Ovary (tissue), 9 donors: ENCODE data around the gene C6orf62. TPM values are rescaled to one million over a fixed set of nuclear protein-coding genes. Genes with fewer than 3 reads are reported as not detected.
"Not testable (repeated sequence)": the region's sequence is repeated elsewhere in the genome, so short reads cannot be mapped to it uniquely, and the experiment has no call there.

Experiments
- DNase-seq, 5 donors: peaks; one replicate each; pipeline ENCODE4 v3.0.0-alpha.2; 2019 to 2020
- H3K27ac ChIP-seq, 2 donors: fragments of 200-600 bp; one replicate each; pipeline versions ENCODE4 v1.5.1 to v1.8.0; 2019 to 2022
- H3K27me3 ChIP-seq: fragments of 200-600 bp; one replicate; pipeline ENCODE4 v1.8.0; 2022
- H3K36me3 ChIP-seq: fragments of 200-600 bp; sonication (generic); one replicate; pipeline ENCODE4 v1.5.1; 2019
- H3K4me1 ChIP-seq: one replicate; pipeline ENCODE4 v1.8.1; 2013; ENCODE audit warnings: mild to moderate bottlenecking, moderate library complexity; ENCODE audit not compliant: insufficient read depth
- H3K4me3 ChIP-seq: fragments of 200-600 bp; sonication (generic); one replicate; pipeline ENCODE4 v1.5.1; 2017
- H3K9me3 ChIP-seq, 2 donors: fragments of 200-600 bp in 1 of 2; sonication (generic) in 1 of 2; one replicate each; pipeline versions ENCODE4 v1.5.1 to v1.8.1; 2013 to 2019; ENCODE audit warnings: mild to moderate bottlenecking in 1 of 2, moderate library complexity in 1 of 2
- EP300 ChIP-seq: sonication (generic); formaldehyde crosslinking; IDR thresholded peaks from one replicate; pipeline ENCODE4 v1.6.1; 2017; ENCODE audit warnings: antibody characterized with exemption
- POLR2A ChIP-seq: fragments of 450-650 bp; IDR thresholded peaks from one replicate; pipeline ENCODE4 v1.6.1; 2017; ENCODE audit warnings: antibody characterized with exemption, mild to moderate bottlenecking, moderate library complexity
- WGBS, 3 donors: extraction: QIAGEN DNeasy Blood & Tissue Kit in 1 of 3; methylation state at CpG; one replicate each; pipeline versions ENCODE4 v1.1.5 to v1.1.7; 2013 to 2017; 5-methylcytosine and 5-hydroxymethylcytosine counted together
- intact Hi-C, 4 donors: fragments of 100-400 bp; cut with DNase I; formaldehyde crosslinking; loops; one replicate each; pipeline versions ENCODE4 v1.11.0 to v1.15.1; 2022 to 2023
- polyA plus RNA-seq, 2 donors: library from polyadenylated mRNA; stranded (reverse); fragments of 200-250 nt in 1 of 2; fragments of 350-450 nt in 1 of 2; fragmentation: Illumina TruSeq in 1 of 2; extraction: RNeasy Lipid Tissue Mini Kit (QIAGEN cat#74804) in 1 of 2; gene quantifications; one replicate each; pipeline ENCODE4 v1.2.3, GENCODE V29; 2013 to 2014
- total RNA-seq, 7 donors: library from RNA; depleted of rRNA in 2 of 7; stranded (reverse); fragments of >200 nt in 2 of 7; fragmentation: NEBNext Ultra II Directional in 3 of 7; extraction: Animal tissue kit (Norgen Biotek cat#: 25700) in 3 of 7; gene quantifications; one replicate each; pipeline versions ENCODE4 v1.1.0 to v1.2.4, GENCODE V29; 2016 to 2023
- TF ChIP-seq, protein P1 (sequence below), 3 donors: fragments of 450-650 bp in 2 of 3; fragments of 200-600 bp in 1 of 3; IDR thresholded peaks; one replicate each; pipeline versions ENCODE4 v1.5.1 to v1.8.0; 2016 to 2022; ENCODE audit warnings: antibody characterized with exemption in 3 of 3, mild to moderate bottlenecking in 1 of 3
- donor health status: DM: no; HTN: no; CAD: no; lungs with moderate emphysema.
- donor health status: DM: no; HTN: no; CAD: no.
- donor health status: Bipolar disorder and iron deficiency.
- donor health status: DM: yes; HTN: yes; CAD: no.
- donor health status: DM: no; HTN: no; CAD: no.
- donor health status: DM: yes; HTN: yes; CAD: no.

The C6orf62 gene
- total and polyA plus RNA-seq, 9 donors, result 40.6 to 101 (median 76.0) TPM

DNA sequence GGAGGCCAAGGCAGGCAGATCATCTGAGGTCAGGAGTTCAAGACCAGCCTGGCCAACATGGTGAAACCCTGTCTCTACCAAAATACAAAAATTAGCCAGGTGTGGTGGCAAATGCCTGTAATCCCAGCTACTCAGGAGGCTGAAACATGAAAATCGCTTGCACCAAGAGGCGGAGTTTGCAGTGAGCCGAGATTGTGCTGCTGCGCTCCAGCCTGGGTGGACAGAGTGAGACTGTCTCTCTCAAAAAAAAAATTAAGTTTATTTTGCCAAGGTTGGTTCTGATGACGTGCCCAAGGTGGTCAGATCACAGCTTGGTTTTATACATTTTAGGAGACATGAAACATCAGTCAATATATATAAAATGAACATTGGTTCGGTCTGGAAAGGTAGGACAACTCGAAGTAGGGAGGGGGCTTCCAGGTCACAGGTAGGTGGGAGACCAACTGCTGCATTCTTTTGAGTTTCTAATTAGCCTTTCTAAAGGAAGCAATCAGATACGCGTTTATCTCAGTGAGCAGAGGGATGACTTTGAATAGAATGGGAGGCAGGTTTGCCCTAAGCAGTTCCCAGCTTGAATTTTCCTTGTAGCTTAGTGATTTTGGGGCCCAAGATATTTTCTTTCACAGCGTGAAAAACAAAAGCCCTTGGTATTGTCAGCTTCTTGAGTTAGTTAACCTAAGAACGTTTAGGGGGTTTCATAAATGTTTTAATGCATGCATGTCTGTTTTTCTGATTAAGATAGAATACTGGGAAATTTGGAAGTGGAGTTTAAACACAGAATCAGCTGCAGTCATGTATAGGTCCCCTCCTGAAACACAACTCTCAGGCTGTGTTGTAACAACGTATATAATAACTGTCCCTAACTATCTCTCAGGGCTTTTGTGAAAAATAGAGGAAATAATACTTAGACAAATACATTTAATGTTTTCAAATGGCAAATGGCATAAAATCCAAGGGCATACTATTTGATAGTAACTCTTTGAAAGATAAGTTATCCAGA is 35.4 kb downstream of the C6orf62 start:
- no peaks in the 10 kb centered on the region for H3K4me1 ChIP-seq
- no peak for DNase-seq
- intact Hi-C loops, result no loop called here
- no peaks in the 10 kb centered on the region for H3K9me3 ChIP-seq
- H3K27me3 ChIP-seq, result no peaks in the 10 kb centered on the region
- WGBS, 3 donors, result 70 to 77% (median 74%) methylated on average over 12 of the region's 12 CpGs
- no peak overlapping the region for H3K27ac ChIP-seq
- no peak for TF ChIP-seq POLR2A
- no peak for TF ChIP-seq EP300
- TF ChIP-seq, protein P1, sequence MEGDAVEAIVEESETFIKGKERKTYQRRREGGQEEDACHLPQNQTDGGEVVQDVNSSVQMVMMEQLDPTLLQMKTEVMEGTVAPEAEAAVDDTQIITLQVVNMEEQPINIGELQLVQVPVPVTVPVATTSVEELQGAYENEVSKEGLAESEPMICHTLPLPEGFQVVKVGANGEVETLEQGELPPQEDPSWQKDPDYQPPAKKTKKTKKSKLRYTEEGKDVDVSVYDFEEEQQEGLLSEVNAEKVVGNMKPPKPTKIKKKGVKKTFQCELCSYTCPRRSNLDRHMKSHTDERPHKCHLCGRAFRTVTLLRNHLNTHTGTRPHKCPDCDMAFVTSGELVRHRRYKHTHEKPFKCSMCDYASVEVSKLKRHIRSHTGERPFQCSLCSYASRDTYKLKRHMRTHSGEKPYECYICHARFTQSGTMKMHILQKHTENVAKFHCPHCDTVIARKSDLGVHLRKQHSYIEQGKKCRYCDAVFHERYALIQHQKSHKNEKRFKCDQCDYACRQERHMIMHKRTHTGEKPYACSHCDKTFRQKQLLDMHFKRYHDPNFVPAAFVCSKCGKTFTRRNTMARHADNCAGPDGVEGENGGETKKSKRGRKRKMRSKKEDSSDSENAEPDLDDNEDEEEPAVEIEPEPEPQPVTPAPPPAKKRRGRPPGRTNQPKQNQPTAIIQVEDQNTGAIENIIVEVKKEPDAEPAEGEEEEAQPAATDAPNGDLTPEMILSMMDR (IDR thresholded peaks at IDR 0.05), result no peak
- no peaks in the 10 kb centered on the region for H3K36me3 ChIP-seq
- no peak overlapping the region for H3K4me3 ChIP-seq

DNA sequence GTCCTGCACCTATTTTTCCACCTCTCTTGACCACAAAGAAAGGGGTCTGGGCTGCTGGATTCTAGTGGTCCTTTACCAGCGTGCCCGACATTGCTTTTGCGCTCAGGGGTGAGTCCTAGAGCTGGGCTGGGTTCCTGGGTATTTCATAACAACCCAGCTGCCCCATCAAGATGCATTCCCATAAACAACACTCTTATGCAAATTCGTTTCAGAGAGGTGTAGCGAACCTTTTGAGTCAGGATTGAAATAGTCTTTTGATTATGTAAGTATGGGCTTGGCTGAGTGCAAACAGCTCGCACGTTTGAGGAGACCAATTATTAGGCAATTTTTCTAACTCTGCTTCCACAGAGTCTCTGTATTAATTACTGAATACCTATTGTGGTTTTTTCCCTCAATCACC is 38.4 kb downstream of the C6orf62 start:
- WGBS, 3 donors, result 92 to 93% (median 93%) methylated on average over 7 of the region's 7 CpGs
- intact Hi-C loops, result no loop called here
- H3K36me3 ChIP-seq, result no peaks in the 10 kb centered on the region
- no peaks in the 10 kb centered on the region for H3K4me1 ChIP-seq
- no peaks in the 10 kb centered on the region for H3K9me3 ChIP-seq
- TF ChIP-seq, protein P1 (IDR thresholded peaks at IDR 0.05), result no peak
- TF ChIP-seq EP300 (no peak), POLR2A (no peak)
- no peak overlapping the region for H3K4me3 ChIP-seq
- no peak for DNase-seq
- no peak overlapping the region for H3K27ac ChIP-seq
- H3K27me3 ChIP-seq, result no peaks in the 10 kb centered on the region

DNA sequence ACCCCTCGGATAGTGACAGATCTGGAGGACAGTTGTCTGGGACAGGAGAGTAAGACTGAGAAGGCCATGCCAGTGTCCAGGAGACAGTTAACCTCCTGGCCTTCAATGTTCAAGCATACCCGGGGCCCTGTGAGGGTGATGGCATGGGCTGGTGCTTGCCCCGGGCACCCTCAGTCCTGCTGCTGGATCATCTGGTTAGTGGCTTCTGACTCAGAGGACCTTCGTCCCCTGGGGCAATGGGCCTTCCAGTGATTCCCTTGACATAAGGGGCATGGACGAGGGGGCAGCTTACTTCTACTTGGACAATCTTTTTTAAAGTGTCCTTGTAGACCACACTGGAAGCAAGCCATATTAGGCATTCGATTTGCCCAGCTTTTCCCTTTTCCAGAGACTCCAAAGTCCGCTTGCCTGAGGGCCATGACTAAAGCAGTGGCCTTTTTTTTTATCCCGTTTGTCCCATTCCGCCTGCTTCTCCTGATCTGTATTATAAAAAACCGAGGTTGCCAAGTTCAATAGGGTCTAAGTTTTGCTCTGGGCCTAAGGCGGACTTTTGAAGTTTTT is 40.1 kb downstream of the C6orf62 start:
- WGBS, 3 donors, result 91 to 97% (median 95%) methylated on average over 11 of the region's 11 CpGs
- H3K4me1 ChIP-seq, H3K36me3 ChIP-seq, DNase-seq, H3K27me3 ChIP-seq, H3K4me3 ChIP-seq, H3K27ac ChIP-seq, intact Hi-C loops, H3K9me3 ChIP-seq: not testable (repeated sequence)

DNA sequence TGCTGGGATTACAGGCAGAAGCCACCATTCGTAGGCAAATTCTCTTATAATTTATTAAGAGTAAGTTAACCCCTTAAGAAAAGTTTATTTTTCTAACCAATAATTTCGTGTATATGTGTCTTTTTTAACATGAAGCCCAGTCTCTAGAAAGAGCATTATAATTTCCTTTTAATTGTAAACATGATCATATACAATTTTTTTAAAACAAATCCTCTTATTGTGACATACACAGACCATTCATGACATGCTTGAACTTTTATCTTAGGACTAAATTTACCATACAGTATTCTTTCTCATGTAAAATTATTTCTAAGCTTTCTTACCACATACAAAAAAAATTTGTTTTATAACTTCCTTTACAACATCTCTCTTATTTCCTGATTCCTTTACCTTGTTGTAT is 45.3 kb downstream of the C6orf62 start:
- DNase-seq, result no peak
- WGBS, 3 donors, result 80 to 85% (median 80%) methylated on average over 2 of the region's 2 CpGs
- H3K4me1 ChIP-seq, result no peaks in the 10 kb centered on the region
- H3K9me3 ChIP-seq, result no peaks in the 10 kb centered on the region
- H3K36me3 ChIP-seq, result no peaks in the 10 kb centered on the region
- no peak overlapping the region for H3K27ac ChIP-seq
- H3K27me3 ChIP-seq, result no peaks in the 10 kb centered on the region
- H3K4me3 ChIP-seq, result no peak overlapping the region
- TF ChIP-seq, protein P1 (IDR thresholded peaks at IDR 0.05), result no peak
- TF ChIP-seq POLR2A, result no peak
- intact Hi-C loops, result no loop called here
